Activated naive CD8-positive, alpha-beta T cell treated with anti-CD3 and anti-CD28 coated beads, Interleukin-2, amount 10 ng/mL, durations not matched to agents 7 days and 5 days (primary cell): Measurements from ENCODE around the gene QSOX1. TPM values are rescaled to one million over a fixed set of nuclear protein-coding genes. Genes with fewer than 3 reads are reported as not detected.
"Not testable (repeated sequence)": the region's sequence is repeated elsewhere in the genome, so short reads cannot be mapped to it uniquely, and the experiment has no call there.

Experiments
- ATAC-seq: fragments of 150-1000 bp; cut with Tn5 transposase; one replicate; pipeline ENCODE4 v1.10.0; 2021; ENCODE audit warnings: low read depth, moderate library complexity
- POLR2A ChIA-PET: fragments of 350-600 bp; sonication (Branson Sonifier 250); formaldehyde crosslinking; loops from one replicate; lab custom pipeline; 2021; ENCODE audit warnings: antibody characterized with exemption; lab: Charles Lee
- DNase-seq: peaks from one replicate; pipeline ENCODE4 v3.0.0; 2021
- H3K27ac Mint-ChIP-seq: one replicate; pipeline ENCODE4 v1.8.0; 2022; ENCODE audit warnings: mild to moderate bottlenecking, mixed read lengths
- H3K27me3 Mint-ChIP-seq: one replicate; pipeline ENCODE4 v1.8.0; 2022; ENCODE audit warnings: mild to moderate bottlenecking, moderate library complexity, mixed read lengths
- H3K36me3 Mint-ChIP-seq: one replicate; pipeline ENCODE4 v1.8.0; 2021; ENCODE audit warnings: mild to moderate bottlenecking, mixed read lengths
- H3K4me1 Mint-ChIP-seq: one replicate; pipeline ENCODE4 v1.8.0; 2021; ENCODE audit warnings: mixed read lengths
- H3K4me3 Mint-ChIP-seq: one replicate; pipeline ENCODE4 v1.8.0; 2022; ENCODE audit warnings: mild to moderate bottlenecking, moderate library complexity, mixed read lengths
- H3K9me3 Mint-ChIP-seq: one replicate; pipeline ENCODE4 v1.8.0; 2021; ENCODE audit warnings: mixed read lengths
- total RNA-seq, 2 experiments: library from RNA; stranded (reverse); gene quantifications; one replicate each; pipeline ENCODE4 v1.2.3, GENCODE V29; 2021

Gene QSOX1
- total RNA-seq: 10 to 100 TPM; 22.8 to 27.1 TPM

- POLR2A ChIA-PET: interaction anchor here (0.8 to 1.9 kb wide), 5 partner anchors 9 to 272 kb away, joined by 4 to 15 read pairs (median 6); partner anchors contain the start of genes CEP350 and TOR1AIP1
- H3K4me3 Mint-ChIP-seq: peak within 1 kb of the TSS; percentile 97
- no peaks in the 10 kb centered on the region for H3K27me3 Mint-ChIP-seq
- ATAC-seq (peak; percentile 92), DNase-seq (peak; percentile 91)
- no peaks in the 10 kb centered on the region for H3K9me3 Mint-ChIP-seq
- H3K36me3 Mint-ChIP-seq: peaks cover 5% of the 10 kb centered on the region
- H3K27ac Mint-ChIP-seq: peak within 1 kb of the TSS; percentile 92
- H3K4me1 Mint-ChIP-seq: peaks cover 34% of the 10 kb centered on the region
Measured at GRCh38 chr1:180154325-180155181, at the start of gene QSOX1. QSOX1 (plus strand) TSS chr1:180154869; CDS start chr1:180154908, 39 bp downstream.

- Mint-ChIP-seq H3K27me3 (no peaks in the 10 kb centered on the region), H3K9me3 (no peaks in the 10 kb centered on the region), H3K27ac (no peak overlapping the region), H3K4me3 (no peak overlapping the region), H3K4me1 (peaks cover 5% of the 10 kb centered on the region), H3K36me3 (peaks cover 31% of the 10 kb centered on the region)
- POLR2A ChIA-PET: no interaction called here
- DNase-seq: no peak
- ATAC-seq: no peak
Measured at GRCh38 chr1:180112091-180112490, 42.6 kb upstream of the QSOX1 start.

- ATAC-seq (no peak), DNase-seq (no peak)
- Mint-ChIP-seq H3K27ac (no peak overlapping the region), H3K4me3 (no peak overlapping the region), H3K36me3 (peaks cover 28% of the 10 kb centered on the region), H3K9me3 (no peaks in the 10 kb centered on the region), H3K27me3 (peaks cover 2% of the 10 kb centered on the region), H3K4me1 (peaks cover 5% of the 10 kb centered on the region)
- POLR2A ChIA-PET: no interaction called here
Measured at GRCh38 chr1:180112984-180113647, 41.6 kb upstream of the QSOX1 start.

- Mint-ChIP-seq H3K4me3 (no peak overlapping the region), H3K36me3 (peaks cover 28% of the 10 kb centered on the region), H3K9me3 (no peaks in the 10 kb centered on the region), H3K4me1 (peaks cover 5% of the 10 kb centered on the region), H3K27ac (no peak overlapping the region), H3K27me3 (peaks cover 2% of the 10 kb centered on the region)
- no peak for DNase-seq
- POLR2A ChIA-PET: no interaction called here
- no peak for ATAC-seq
Measured at GRCh38 chr1:180114396-180114945, 40.2 kb upstream of the QSOX1 start.

GRCh38 chr1:180116964-180117763 lies 37.5 kb upstream of the QSOX1 start:
- no peaks in the 10 kb centered on the region for H3K9me3 Mint-ChIP-seq
- ATAC-seq (no peak), DNase-seq (no peak)
- no peaks in the 10 kb centered on the region for H3K4me1 Mint-ChIP-seq
- H3K4me3 Mint-ChIP-seq: no peak overlapping the region
- H3K27ac Mint-ChIP-seq: no peak overlapping the region
- peaks cover 2% of the 10 kb centered on the region for H3K27me3 Mint-ChIP-seq
- peaks cover 13% of the 10 kb centered on the region for H3K36me3 Mint-ChIP-seq
- POLR2A ChIA-PET: no interaction called here

- no peak for ATAC-seq
- H3K27ac Mint-ChIP-seq: no peak overlapping the region
- no peak overlapping the region for H3K4me3 Mint-ChIP-seq
- H3K27me3 Mint-ChIP-seq: peaks cover 2% of the 10 kb centered on the region
- DNase-seq: no peak
- H3K4me1 Mint-ChIP-seq: no peaks in the 10 kb centered on the region
- no peaks in the 10 kb centered on the region for H3K9me3 Mint-ChIP-seq
- H3K36me3 Mint-ChIP-seq: peaks cover 11% of the 10 kb centered on the region
- POLR2A ChIA-PET: no interaction called here
Measured at GRCh38 chr1:180117764-180118116, 36.9 kb upstream of the QSOX1 start.

- peaks cover 6% of the 10 kb centered on the region for H3K36me3 Mint-ChIP-seq
- no peaks in the 10 kb centered on the region for H3K4me1 Mint-ChIP-seq
- ATAC-seq (no peak), DNase-seq (no peak)
- POLR2A ChIA-PET: no interaction called here
- H3K27me3 Mint-ChIP-seq: peaks cover 2% of the 10 kb centered on the region
- H3K9me3 Mint-ChIP-seq: no peaks in the 10 kb centered on the region
- no peak overlapping the region for H3K4me3 Mint-ChIP-seq
- no peak overlapping the region for H3K27ac Mint-ChIP-seq
Measured at GRCh38 chr1:180119837-180120236, 34.8 kb upstream of the QSOX1 start.

GRCh38 chr1:180123463-180123936 lies 31.2 kb upstream of the QSOX1 start:
- no peak for DNase-seq
- POLR2A ChIA-PET: no interaction called here
- no peak overlapping the region for H3K27ac Mint-ChIP-seq
- ATAC-seq: no peak
- H3K36me3 Mint-ChIP-seq: no peaks in the 10 kb centered on the region
- H3K4me3 Mint-ChIP-seq: no peak overlapping the region
- no peaks in the 10 kb centered on the region for H3K9me3 Mint-ChIP-seq
- H3K27me3 Mint-ChIP-seq: no peaks in the 10 kb centered on the region
- H3K4me1 Mint-ChIP-seq: no peaks in the 10 kb centered on the region

GRCh38 chr1:180130651-180131050 lies 24.0 kb upstream of the QSOX1 start:
- no peak overlapping the region for H3K27ac Mint-ChIP-seq
- H3K9me3 Mint-ChIP-seq: no peaks in the 10 kb centered on the region
- POLR2A ChIA-PET: no interaction called here

GRCh38 chr1:180131510-180131909 lies 23.2 kb upstream of the QSOX1 start:
- no peaks in the 10 kb centered on the region for H3K36me3 Mint-ChIP-seq
- POLR2A ChIA-PET: no interaction called here
- no peaks in the 10 kb centered on the region for H3K9me3 Mint-ChIP-seq
- no peak overlapping the region for H3K27ac Mint-ChIP-seq
- DNase-seq (no peak), ATAC-seq (peak; percentile 52)
- peaks cover 23% of the 10 kb centered on the region for H3K27me3 Mint-ChIP-seq
- no peak overlapping the region for H3K4me3 Mint-ChIP-seq
- peaks cover 6% of the 10 kb centered on the region for H3K4me1 Mint-ChIP-seq

More at GRCh38 chr1:180130651-180131050, 24.0 kb upstream of the QSOX1 start:
- H3K4me3 Mint-ChIP-seq: no peak overlapping the region
- DNase-seq (no peak), ATAC-seq (no peak)
- H3K4me1 Mint-ChIP-seq: peaks cover 6% of the 10 kb centered on the region
- H3K36me3 Mint-ChIP-seq: no peaks in the 10 kb centered on the region
- H3K27me3 Mint-ChIP-seq: peaks cover 19% of the 10 kb centered on the region

- H3K36me3 Mint-ChIP-seq: no peaks in the 10 kb centered on the region
- ATAC-seq (no peak), DNase-seq (no peak)
- H3K27me3 Mint-ChIP-seq: peaks cover 32% of the 10 kb centered on the region
- peaks cover 6% of the 10 kb centered on the region for H3K4me1 Mint-ChIP-seq
- no peak overlapping the region for H3K4me3 Mint-ChIP-seq
- H3K9me3 Mint-ChIP-seq: no peaks in the 10 kb centered on the region
- no peak overlapping the region for H3K27ac Mint-ChIP-seq
- POLR2A ChIA-PET: no interaction called here
Measured at GRCh38 chr1:180133193-180133592, 21.5 kb upstream of the QSOX1 start.

GRCh38 chr1:180133688-180134087 lies 21.0 kb upstream of the QSOX1 start:
- not testable (repeated sequence) for H3K4me3 Mint-ChIP-seq

GRCh38 chr1:180135535-180135934 lies 19.1 kb upstream of the QSOX1 start:
- Mint-ChIP-seq H3K27ac (no peak overlapping the region), H3K27me3 (peaks cover 37% of the 10 kb centered on the region), H3K36me3 (no peaks in the 10 kb centered on the region), H3K4me3 (no peak overlapping the region), H3K4me1 (peaks cover 6% of the 10 kb centered on the region), H3K9me3 (no peaks in the 10 kb centered on the region)
- DNase-seq: no peak
- POLR2A ChIA-PET: no interaction called here
- ATAC-seq: no peak

More at GRCh38 chr1:180133688-180134087, 21.0 kb upstream of the QSOX1 start:
- H3K36me3 Mint-ChIP-seq, DNase-seq, H3K9me3 Mint-ChIP-seq, ATAC-seq, H3K4me1 Mint-ChIP-seq, POLR2A ChIA-PET, H3K27ac Mint-ChIP-seq: not testable (repeated sequence)
- H3K27me3 Mint-ChIP-seq: peaks cover 32% of the 10 kb centered on the region
